C4-2B (cell line): ENCODE data around the gene TRAPPC6A.

ENCODE experiments used
- ZFX ChIP-seq: fragments of 450-650 bp; IDR thresholded peaks from 2 replicates; pipeline ENCODE4 v1.6.1; 2017
- TF ChIP-seq, protein P1 (sequence below): fragments of 450-650 bp; conservative IDR thresholded peaks from 2 replicates; pipeline ENCODE4 v1.5.1; 2017; ENCODE audit warnings: mild to moderate bottlenecking

DNA sequence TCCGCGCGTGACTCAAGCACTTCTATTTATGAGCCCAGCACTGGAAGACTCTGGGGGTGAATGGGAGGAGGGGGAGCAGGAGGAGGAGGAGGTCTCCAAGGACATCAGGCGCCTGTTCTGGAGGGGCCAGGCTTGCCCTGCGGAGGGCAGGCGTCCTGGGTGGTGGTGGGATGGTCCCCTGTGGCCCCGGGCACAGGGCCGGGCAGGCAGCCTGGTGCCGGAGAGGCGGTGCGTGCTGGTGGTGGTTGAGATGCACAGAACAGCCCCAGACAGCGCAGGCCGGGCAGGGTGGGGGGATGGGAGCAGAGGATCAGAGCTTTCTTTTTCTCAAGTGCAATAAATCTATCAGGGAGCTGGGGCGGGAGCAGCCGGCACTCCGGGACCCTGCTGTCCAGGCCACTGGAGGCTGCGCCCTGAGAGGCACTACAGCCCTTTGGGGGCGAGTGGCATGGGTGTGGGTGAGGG is 31.3 kb downstream of the TRAPPC6A start:
- TF ChIP-seq, protein P1, sequence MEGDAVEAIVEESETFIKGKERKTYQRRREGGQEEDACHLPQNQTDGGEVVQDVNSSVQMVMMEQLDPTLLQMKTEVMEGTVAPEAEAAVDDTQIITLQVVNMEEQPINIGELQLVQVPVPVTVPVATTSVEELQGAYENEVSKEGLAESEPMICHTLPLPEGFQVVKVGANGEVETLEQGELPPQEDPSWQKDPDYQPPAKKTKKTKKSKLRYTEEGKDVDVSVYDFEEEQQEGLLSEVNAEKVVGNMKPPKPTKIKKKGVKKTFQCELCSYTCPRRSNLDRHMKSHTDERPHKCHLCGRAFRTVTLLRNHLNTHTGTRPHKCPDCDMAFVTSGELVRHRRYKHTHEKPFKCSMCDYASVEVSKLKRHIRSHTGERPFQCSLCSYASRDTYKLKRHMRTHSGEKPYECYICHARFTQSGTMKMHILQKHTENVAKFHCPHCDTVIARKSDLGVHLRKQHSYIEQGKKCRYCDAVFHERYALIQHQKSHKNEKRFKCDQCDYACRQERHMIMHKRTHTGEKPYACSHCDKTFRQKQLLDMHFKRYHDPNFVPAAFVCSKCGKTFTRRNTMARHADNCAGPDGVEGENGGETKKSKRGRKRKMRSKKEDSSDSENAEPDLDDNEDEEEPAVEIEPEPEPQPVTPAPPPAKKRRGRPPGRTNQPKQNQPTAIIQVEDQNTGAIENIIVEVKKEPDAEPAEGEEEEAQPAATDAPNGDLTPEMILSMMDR: no peak
- TF ChIP-seq ZFX: no peak
